GM19023 (cell line): ENCODE data around the gene UBE2M.

ENCODE experiments used
- ATAC-seq: cut with Tn5 transposase; IDR thresholded peaks from one replicate; pipeline ENCODE4 v1.9.1; 2021; ENCODE audit warnings: mild to moderate bottlenecking, moderate library complexity; ENCODE audit not compliant: unreplicated experiment

UBE2M gene

GRCh38 chr19:58555920-58556621, 2.3 kb downstream of the UBE2M start:
- ATAC-seq = no peak

- no peak for ATAC-seq
These were observed 3.0 kb downstream of the UBE2M start for GRCh38 chr19:58555369-58555885.

GRCh38 chr19:58554494-58555368, 3.7 kb downstream of the UBE2M start, which contains the start of gene CHMP2A:
TSS of gene CHMP2A (minus strand) at chr19:58555105. CDS start at chr19:58554212, 893 bp downstream.
- peak; percentile 27 for ATAC-seq

- no peak for ATAC-seq
These were observed 4.5 kb downstream of the UBE2M start for GRCh38 chr19:58553799-58554493.

GRCh38 chr19:58552655-58553054, 5.8 kb downstream of the UBE2M start:
- no peak for ATAC-seq

- ATAC-seq = no peak
These were observed 6.6 kb downstream of the UBE2M start for GRCh38 chr19:58551577-58552471.

GRCh38 chr19:58551123-58551497, 7.3 kb downstream of the UBE2M start:
- ATAC-seq = no peak

GRCh38 chr19:58550362-58551122, 7.9 kb downstream of the UBE2M start:
- no peak for ATAC-seq

- ATAC-seq = no peak
These were observed 8.6 kb downstream of the UBE2M start for GRCh38 chr19:58549664-58550361.

GRCh38 chr19:58548859-58549663, 9.3 kb downstream of the UBE2M start:
- ATAC-seq = no peak

- no peak for ATAC-seq
These were observed 10.8 kb downstream of the UBE2M start for GRCh38 chr19:58547323-58548312.

GRCh38 chr19:58546019-58546530, 12.3 kb downstream of the UBE2M start:
- ATAC-seq = no peak

GRCh38 chr19:58545286-58546018, 13.0 kb downstream of the UBE2M start:
- no peak for ATAC-seq

GRCh38 chr19:58544591-58545285, 13.7 kb downstream of the UBE2M start:
- ATAC-seq = peak; percentile 61

- ATAC-seq = peak; percentile 77
These were observed 14.4 kb downstream of the UBE2M start, which contains the start of gene TRIM28 for GRCh38 chr19:58543826-58544590. TSS of gene TRIM28 (plus strand) at chr19:58544064. CDS start at chr19:58544758, 694 bp downstream.
